CD1c-positive myeloid dendritic cell (primary cell): ENCODE measurements around the gene ARHGEF19.
"Not testable (repeated sequence)": the region's sequence is repeated elsewhere in the genome, so short reads cannot be mapped to it uniquely, and the experiment has no call there.

Experiments
- DNase-seq: peaks from one replicate; pipeline ENCODE4 v3.0.0-alpha.2; 2016; ENCODE audit errors: extremely low spot score

The ARHGEF19 gene

DNA sequence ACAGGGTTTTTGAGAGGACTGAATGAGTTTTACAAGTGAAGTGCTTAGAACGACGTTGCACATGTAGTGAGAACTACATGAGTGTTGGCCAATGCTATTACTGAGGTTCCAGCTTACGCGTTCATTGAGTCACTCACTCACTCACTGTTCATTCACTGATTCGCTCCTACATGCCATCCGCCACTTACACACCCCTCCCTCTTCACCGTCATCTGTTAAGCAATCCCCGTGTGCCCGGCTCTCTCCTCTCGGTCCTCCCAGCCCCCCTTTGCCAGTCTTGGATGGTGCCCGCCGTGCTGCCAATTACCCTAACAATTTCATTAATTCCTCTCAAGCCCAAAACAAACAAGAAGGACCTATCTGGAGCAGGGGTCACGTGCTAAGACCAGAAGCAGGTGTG is 29.3 kb downstream of the ARHGEF19 start:
- peak; percentile 9 for DNase-seq

DNA sequence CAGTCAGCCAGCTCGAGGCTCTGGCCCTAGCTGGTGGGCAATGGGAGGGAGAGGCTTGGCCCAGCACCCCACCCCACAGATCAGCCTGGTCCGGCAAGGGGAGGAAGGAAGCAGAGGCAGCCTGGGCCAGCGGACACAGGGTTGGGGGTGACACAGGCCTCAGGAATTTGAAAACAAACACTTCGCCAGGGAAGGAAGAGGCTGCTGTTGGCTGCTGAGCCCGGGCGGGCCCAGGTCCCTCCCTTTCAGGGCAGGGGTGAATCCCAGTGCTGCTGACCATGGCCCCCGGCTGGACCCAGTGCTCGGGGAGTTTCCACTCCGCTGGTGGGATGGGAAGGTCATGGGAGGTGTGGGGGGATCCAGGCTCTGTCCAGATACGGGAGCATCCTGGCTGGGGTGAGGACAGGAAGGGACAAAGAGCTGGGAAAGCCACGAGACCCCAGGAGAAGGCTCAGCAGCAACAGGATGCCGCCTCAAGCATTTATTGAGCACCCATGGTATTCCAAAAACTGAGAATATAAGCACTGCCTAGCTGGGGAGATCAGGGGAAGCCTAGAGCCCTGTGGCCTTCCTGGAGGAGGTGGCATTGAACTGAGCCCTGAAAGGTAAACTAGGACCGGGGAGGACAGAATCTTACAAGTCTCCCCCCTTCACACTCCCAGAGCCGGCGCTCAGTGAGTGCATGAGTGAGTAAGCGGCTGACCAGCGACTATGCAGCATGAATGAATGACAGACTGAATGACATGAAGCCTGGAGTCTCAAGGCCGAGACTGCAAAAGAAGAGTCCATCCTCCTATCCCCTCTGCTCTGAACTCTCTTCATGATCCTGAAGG is 30.3 kb downstream of the ARHGEF19 start:
- DNase-seq, result no peak

DNA sequence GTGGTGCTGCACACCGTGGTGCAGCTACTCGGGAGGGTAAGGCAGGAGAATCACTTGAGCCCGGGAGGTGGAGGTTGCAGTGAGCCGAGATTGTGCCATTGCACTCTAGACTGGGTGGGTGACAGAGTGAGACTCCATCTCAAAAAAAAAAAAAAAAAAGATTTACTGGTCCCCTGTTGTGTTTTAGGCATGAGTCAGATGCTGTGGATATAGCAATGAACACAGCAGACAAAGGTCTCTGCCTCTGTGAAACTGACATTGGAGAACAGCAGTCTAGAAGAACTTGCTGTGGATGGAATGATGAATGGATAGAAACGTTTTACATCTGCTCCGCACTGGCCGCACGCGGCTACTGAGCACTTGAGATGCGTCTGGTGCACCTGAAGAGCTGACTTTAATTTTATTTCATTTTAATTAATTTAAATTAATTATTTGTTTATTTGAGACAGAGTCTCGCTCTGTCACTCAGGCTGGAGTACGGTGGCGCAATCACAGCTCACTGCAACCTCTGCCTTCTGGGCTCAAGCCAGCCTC is 32.1 kb downstream of the ARHGEF19 start:
- DNase-seq, result no peak

DNA sequence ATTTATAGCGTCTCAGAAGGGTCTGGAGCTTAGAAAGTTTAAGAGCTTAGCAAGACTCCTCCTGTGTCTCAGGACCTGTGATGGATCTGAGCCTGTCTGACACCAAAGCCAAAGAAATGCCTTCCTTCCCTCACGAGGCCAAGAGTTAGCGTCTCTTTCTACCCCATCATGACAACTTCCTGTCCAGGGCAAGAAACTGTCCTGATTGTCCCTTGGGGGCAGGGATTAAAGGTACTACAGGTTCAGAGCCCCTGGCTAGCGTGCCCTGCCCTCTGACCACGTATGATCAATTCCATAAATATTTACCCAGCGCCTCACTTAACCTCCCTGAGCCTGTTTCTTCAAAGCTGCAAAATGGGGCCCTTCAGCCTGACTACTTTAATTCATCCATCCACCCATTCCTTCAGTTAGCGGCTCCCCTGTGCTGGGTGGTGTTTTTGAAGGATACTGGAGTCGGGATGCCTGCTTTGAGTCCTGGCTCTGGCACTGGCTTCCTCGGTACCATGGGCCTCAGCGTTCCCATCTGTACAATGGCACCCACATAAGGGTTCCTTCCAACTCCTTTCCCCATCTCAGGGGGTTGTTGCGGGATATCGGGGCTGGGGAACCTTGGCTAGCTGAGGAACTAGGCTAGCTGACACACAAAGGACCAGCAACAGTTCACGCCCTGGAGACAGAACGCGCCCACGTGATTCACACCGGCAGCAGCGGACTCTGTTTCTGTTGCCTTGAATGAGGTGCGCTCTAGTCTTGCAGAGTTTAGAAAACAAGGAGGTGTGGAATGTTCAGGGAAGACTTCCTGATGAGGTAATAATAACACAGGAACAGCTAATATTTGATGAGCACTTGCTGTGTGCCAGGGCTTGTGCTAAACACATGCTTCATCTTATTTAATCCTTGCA is 33.6 kb downstream of the ARHGEF19 start:
- DNase-seq, result no peak

DNA sequence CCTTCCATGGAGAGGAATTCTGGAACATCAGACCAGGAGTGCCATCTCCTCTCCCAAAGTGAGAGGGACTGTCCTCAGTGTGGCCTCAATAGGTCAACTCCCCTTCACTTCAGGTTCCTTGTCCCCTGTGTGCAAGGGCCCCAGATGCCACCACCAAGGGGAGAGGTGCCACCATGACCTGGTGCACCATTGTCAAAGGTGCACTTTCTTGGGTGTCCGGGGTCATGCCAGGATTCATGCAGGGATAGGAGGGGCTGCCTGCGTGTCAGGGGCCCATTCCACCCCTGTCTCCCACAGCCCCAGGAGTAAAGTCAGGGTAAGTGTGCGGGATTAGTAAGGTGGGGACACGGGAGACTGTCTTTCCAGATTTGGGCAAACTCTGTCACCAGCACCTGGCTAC is 35.1 kb downstream of the ARHGEF19 start:
- DNase-seq, result no peak

DNA sequence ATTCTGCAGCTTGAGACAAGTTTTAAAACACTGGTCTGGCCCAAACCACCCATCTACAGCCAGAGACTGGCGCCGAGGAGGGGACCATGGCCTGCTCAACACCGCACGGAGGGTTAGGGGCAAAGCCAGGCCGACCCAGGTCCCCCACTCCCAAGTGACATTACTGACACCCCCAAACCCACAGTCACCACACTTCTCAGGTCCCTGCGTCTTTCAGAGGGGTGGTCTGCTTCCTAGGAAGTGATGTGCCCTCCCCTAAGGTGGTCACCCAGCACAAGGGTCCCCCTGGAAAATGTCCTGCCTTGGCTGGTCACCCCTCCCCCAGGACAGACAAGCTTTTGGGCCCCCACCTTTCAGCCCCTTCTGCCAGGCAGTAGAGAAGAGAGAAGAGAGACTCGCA is 35.8 kb downstream of the ARHGEF19 start:
- DNase-seq, result no peak

DNA sequence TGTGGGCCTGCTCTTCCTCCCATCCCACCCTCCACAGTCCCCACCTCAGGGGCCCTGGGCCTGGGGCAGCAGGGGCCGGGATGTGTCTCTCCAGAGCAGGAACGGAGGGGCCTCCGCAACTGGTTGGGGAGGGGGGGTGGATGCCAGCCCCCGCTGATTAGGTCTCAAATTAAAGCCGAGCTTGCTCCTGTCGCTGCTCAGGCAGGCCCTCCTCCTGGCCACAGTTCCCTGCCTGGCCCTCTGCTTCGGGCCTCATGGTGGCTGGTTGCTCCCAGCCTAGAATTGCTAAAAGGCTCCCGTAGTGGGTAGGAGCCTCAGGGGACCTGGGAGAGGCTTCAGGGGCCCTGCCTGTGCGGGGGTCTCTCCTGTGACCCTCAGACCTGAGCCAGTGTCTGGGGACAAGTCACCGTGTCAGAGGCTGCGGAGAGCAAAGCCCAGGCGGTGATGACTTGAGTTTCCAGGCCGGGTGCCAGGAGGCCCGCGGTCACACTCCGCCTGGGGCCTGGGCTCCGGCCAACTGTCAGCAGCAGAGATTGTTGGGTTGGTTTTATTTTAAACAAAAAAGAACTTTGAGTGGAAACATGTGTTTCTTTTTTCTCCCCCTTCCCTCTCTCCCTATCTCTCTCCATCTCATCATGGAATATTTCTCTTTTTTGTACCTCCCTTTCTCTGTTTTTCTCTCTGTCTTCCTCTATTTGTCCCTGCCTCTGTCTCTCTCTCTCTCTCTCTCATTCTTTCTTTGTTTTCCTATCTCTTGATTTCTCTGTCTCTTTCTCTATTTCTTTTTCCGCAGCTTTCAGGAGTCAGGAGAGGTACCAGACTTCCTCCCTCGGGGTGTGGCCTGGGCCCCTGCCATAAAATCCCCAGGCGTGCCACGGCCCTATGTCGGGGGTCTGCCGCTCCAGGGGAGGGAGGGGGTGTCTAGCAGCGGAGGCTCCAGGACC is 36.6 kb downstream of the ARHGEF19 start:
- no peak for DNase-seq

DNA sequence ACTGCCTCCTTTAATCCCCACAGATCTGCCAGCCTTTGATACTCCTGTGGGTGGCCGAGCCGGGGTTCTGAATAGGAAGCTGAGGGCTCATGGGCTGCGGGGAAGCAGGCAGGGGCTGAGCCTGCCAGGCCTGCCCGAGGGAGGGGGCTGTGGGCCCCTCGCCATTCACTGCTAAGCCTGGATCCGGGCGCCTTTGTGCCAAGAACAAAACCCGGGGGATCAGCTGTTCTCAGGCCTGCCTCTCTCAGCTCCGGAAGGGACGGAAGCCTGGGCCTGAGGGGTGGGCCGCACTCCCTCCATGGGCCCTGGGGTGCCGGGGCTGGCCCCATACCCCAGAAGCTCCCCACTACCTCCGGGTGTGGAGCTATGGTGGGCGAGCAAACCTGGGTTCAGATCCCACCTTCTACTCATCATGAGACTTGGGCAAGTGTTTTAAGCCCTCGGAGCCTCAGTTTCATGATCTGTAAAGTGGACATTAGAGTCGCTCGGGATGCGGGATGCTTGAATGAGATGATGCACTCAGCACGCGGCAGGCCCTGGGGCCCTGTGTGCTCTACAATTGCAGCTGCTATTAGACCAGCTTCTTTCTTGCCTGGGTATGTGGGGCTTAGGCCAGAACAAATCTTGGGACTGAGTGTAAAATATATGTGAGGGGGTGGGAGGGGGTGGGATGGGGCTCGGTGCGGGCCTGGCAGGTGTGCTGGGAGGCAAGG is 37.4 kb downstream of the ARHGEF19 start:
- no peak for DNase-seq

DNA sequence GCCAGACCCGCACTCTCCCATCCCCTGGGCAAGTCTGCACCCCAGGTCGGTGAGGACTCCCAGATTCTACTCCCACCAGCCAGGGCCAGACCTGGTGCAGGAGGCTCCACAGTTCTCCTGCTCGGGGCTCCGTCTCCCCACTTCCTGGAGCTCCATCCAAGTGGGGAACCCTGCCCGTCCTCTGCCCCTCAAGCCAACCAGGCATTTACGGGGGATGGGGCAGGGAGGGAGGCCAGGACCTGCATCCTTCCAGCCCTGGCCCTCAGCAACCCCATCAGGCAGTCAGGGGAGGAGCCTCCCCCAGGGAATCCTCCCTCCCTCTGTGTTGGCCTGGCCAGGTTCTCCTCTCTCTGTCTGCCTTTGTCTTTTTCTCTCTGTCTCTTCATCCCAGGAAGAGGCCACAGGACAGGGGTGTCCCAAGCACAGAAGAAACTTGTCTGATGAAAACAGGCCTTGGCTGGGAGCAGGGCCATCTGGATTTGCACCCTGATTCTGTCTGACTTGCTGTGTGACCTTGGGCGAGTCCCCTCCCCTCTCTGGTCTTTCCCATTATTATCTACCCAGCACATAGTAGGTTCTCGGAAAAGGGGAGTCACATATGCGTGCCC is 38.1 kb downstream of the ARHGEF19 start:
- no peak for DNase-seq

DNA sequence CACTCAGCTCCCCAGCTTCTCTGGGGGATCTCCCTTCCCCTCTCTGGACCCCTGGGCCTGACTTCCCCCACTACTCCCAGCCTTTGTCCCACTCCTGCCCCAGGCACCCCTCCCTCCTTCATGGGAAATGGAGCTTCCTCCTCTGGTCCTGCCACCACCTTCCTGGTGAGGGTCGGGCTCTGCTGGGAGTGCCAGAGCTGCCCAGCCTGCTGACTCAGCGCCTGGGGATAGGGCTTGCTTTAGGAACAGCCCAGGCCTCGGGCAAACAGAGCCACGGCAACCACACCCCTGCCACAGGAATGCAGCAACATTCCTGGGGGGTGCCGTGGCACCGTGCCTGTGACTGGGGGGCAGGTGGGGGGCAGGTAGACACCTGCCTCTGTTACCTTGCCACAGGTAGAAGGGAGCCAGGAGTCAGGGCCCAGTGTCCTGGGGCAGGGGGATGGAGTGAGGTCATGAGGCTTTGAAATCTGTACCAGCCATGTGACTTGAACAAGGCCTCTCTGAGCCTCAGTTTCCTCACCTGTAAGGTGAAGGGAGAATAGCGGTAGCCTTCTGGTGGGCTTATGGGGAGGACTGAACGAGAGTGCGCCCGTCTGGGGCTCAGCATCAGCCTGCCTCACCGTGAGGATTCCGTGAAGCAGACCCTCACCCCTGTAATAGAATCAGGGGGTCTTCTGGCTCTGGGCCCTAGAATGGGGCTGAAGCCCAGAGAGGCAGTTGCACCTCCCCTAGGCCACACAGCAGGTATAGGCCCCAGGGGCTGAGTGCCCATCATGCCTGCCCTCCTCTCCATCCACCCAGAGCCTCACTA is 38.8 kb downstream of the ARHGEF19 start:
- DNase-seq, result peak; percentile 66

DNA sequence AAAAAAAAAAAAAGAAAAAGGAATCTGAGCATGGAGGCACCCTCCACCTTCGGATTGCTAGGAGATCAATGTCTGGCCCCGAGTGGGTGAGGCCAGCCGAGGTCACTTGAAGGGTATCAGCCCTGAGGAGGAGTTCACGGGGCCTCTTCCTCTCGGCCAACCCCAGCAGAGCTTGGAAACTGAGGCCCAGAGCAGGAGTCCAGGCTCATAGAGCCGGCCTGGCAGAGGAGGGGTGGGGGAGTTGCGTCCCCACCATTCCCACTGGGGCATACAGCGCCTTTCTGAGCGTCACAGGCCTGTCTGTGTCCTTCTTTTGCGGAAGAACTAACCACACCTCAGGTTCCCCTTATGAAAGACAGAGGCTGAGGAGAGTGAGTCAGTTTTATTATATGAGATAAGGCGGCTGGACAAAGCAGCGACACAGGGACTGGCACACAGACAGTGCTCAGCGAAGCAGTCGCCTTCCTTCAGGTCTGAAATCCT is 39.4 kb downstream of the ARHGEF19 start:
- DNase-seq, result peak; percentile 85

DNA sequence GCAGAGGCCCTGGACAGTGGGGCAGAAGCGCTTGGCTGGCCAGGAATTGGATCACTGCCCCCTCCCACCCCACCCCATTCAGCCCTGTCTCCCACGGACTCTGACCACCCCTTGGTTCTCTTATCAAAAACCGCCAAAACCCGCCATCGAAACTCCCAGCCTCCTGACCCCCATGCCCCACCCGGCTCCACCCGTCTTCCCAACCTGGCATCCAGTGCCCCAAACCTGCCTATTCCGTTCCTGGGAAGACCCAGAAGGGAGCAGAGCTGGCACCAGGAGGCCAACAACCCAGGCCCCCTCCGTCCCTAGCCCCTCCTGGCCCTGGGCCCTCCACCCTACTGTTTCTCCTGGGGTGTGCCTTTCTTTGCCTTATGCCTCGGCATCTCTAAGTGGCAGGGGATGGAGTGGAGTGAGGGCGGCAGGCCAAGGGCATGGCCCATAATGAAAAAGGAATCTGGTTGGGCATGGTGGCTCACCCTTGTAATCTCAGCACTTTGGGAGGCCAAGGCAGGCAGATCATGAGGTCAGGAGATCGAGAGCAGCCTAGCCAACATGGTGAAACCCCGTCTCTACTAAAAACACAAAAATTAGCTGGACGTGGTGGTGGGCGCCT is 40.1 kb downstream of the ARHGEF19 start:
- no peak for DNase-seq

DNA sequence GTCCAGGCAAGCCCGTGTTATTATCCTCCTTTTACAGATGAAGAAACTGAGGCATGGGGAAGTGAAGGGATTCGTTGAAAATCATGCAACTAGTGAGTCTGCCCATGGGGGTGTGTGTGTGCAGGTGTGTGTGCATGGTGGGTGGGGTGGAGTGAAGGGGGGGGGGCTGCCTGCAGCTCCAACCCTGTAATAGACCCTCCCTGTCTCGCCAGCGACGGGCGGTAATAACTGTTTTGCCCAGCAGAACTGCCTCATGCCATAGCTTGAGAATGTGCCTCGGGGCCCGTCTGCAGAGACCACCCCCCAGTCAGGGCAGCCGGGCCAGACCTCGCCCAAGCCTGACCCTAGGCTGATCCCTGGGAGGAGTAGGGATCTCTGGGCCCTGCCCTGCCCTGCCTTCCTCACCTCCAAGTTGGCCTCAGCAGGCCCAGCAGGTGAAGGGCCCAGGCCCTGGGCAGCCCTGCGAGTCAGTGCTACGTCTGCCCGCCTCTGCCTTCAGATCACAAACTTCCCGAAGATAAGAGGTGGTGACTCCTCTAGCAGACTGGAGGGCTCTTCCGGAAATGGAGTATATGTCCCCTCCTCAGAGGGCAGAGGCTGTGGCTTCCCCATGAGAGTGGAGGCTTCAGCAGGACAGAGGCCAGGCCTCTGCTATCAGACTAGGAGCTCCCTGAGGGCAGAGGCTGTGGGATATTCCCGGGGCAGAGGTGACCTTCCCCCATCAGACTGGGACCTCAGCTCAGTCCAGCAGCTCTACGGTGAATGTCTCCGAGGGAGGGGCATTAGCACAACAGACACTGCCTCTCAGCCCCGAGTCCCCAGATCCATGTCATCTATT is 40.9 kb downstream of the ARHGEF19 start:
- DNase-seq, result no peak

DNA sequence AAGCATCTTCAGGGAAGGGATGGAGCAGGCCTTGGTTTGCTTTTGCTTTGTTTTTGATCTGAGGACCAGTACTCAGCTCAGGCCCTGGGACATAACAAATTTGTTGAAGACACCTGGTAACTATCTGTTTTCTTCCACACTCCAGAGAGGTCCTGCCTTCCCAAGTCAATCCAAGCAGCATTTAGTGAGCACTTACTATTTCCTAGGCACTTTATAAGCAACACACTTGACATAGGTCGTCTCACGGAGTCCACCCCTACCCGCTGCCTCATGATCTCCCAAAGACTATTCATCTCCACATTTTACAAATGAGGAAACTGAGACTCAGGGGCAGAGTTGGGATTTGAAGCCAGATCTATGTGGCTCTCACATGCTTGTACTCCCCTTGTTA is 42.2 kb downstream of the ARHGEF19 start:
- no peak for DNase-seq

DNA sequence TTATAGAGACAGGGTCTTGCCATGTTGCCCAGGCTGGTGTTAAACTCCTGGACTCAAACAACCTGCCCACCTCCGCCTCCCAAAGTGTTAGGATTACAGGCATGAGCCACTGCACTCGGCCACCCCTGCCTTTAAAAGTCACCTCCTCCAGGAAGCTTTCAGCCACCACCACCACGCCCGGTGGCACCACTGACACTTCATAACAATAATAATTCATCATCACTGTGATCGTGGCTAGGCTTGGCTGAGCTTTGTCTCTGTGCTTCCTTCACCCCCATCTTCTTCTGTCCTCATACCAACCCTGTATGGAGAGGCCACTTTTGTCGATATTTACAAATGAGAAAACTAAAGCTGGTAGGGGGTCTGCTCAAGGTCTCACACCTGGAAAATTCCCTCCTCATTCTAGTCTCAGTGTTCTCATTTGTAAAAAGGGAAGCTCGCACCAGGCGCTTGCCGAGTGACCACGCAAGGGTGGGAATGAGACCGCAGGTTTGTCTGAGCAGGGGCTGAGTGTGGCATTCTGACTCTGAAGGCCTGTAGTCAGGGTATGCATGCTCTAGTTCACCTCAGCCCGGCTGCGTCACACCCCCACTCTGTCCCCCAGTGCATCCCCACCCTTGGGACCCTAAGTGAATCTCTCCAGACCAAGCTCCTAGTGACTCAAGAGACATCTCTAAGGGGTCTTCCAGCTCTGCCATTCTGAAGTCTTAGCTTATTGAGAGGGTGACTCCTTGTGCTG is 43.7 kb downstream of the ARHGEF19 start:
- DNase-seq, result peak; percentile 28

DNA sequence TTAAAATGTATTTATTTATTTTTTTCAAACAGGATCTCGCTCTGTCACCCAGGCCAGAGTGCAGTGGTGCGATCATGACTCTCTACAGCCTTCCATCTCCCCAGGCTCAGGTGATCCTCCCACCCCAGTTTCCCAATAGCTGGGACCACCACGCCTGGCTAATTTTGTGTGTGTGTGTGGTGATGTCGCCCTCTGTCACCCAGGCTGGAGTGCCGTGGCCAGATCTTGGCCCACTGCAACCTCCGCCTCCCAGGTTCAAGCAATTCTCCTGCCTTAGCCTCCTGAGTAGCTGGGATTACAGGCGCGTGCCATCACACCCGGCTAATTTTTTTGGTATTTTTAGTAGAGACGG is 44.3 kb downstream of the ARHGEF19 start:
- DNase-seq, result not testable (repeated sequence)
